ENCODE measurements around the gene SPOCK1.

GRCh38 chr5:137401946-137402345 is 97.2 kb downstream of the SPOCK1 start:
- TF ChIP-seq CTCF (IDR thresholded peaks at IDR 0.05; ENCODE audit: low read depth, low read length) = no peak
- TF ChIP-seq MAX (IDR thresholded peaks at IDR 0.05; ENCODE audit: low read depth, low read length) = no peak
- TF ChIP-seq MYC (IDR thresholded peaks at IDR 0.05; ENCODE audit: low read depth, low read length) = no peak
